GM18519 (cell line): ENCODE results near the gene HABP2.

Source experiments
- ATAC-seq: cut with Tn5 transposase; IDR thresholded peaks from one replicate; pipeline ENCODE4 v1.9.1; 2021; ENCODE audit warnings: mild to moderate bottlenecking, moderate library complexity; ENCODE audit not compliant: unreplicated experiment, low FRiP score

HABP2 gene

DNA sequence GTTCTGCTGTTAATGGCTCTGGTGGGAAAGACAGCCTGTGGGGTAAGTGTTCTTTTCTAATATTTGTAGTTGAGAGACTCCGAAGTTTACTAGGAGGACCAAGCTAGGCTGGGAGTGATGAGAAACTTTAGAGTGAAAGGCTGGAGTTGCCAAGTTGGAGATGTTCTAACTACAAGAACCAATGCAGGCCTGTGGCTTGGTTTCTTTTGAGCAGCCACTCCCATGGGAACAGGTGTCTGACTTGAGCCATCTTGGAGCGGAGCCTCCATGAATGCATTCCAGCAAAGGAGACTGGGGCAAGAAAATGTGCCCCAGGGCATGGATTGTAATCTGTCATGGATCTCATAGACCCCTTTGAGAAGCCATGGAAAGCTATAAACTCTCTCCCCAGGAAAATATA is 296 bp downstream of the HABP2 start:
- ATAC-seq = no peak

DNA sequence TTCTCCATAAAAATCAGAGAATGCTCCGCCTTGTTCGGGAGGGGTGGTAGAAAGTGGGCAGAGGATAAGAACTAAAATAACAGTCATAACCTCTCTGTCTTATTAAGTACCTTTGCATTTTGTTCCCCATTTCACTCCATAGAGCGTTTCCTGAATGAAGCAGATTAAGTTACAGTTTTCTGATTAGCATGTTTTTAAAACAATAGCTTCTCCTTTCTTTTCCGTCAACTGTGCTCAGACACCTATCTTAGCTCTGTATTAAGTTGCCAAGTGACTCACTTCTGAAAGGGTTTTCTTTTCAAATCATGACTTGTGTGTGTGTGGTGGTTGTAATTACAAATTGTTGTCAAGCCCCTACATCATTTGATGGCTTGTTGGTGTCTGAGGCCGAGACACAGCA is 1.4 kb downstream of the HABP2 start:
- no peak for ATAC-seq

DNA sequence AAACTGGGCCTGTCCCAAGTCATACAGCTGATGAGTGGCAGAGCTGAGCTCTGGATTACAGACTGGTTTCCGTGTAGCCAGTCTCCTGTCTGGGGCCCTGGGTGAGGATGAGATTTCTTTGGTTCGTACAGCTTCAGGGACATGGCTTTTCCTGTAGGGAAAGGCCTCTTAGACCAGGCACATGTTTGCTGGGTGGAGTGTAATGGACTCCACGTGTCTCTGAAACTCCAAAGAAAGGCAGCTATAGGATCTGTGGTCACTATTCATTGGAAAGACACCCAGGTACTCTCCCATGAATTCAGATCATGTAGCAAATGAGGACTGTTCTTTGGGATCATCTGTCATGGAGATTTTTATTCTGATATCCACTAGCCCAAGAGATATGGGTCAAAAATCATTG is 2.4 kb downstream of the HABP2 start:
- no peak for ATAC-seq

DNA sequence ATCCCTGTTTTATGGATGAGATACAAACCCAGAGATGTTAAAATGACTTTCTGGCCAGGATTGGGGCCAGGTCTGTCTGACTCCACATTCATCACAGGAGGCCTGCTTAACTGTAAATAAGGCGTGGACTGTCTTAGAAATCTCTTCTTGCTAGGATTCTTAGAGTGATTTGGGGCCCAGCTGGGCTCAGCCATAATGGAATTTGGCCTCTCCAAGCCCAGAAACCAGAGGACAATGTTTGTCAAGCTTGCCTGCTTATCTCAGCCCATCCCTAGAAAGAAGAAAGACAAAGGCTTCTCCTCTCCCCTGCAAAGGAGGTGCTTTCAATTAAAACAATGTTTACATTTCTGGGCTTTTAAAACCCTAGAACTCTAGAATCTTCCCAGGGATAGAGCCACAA is 2.9 kb downstream of the HABP2 start:
- ATAC-seq = no peak

DNA sequence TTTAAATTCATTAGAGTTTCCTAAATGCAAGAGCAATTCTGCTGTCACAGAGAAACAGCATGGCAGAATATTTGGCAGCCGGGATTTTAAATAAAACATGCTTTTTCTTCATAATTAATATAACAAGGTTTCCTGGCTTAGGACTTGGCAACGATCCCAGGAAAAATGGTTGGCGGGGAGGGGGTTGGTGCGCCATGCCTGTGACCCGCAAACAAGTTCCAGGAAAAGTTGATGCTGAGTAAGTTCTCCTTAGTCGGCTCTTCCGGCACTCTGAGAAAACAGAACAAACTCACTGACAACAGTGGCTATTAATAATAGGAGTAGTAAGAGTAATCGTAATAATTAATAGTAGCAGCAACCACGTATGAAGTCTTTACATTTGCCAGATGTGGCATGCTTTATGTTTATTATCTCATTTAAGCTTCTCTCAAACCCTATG is 4.6 kb downstream of the HABP2 start:
- no peak for ATAC-seq

DNA sequence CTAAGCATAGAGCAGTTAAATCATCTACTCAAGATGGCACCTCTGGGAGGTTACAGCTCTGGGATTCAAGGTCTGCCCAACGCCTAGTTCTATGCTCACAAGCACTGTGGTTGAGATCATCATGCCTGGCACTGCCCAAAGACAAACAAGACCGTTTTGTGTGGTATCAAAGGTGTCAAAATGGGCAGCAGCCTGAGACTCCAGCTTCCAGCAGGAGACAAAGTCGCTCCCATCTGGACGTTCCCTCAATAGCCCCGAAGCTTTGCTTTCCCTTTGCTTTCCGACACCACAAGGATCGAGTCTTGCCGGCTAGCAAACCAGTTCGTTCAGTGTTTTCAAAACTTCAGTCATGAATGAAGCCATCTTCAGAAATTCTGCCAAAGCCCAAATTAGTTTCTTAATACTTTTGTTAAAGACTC is 5.1 kb downstream of the HABP2 start:
- no peak for ATAC-seq

DNA sequence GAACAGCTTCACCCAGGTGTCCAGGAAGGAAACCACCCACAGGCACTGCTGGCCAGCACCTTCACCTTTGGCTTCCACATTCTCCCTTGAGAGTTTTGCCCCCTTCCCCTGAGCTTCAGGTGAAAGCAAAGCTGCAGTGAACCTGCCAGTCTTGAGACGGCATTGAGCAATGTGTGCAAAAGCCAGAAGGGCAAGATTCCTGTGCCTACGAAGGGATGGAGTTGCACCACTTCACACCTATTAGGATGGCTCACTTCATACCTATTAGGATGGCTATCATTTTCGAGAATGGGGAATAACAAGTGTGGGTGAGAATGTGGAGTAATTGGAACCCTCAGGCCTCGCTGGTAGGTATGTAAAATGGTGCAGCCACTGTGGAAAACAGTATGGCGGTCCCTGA is 7.2 kb downstream of the HABP2 start:
- no peak for ATAC-seq

DNA sequence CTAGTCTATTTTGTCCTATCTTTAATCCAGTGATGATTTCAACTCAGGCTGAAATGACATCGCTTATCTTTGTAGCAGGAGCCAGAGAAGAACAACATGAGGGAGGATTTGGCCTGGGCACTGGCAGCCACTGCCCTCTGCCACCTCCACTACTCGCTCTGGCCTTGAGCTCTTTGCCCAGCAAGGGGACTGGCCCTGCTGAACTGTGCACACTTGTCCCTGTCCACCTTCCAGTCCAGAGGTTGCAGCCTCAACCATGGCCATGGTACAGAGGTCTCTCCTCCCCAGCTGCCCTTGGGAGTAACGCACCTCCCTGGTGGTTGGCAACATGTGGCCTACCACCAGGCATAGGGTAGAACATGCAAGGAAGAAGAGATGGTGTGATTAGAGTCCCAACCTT is 8.4 kb downstream of the HABP2 start:
- ATAC-seq = no peak

DNA sequence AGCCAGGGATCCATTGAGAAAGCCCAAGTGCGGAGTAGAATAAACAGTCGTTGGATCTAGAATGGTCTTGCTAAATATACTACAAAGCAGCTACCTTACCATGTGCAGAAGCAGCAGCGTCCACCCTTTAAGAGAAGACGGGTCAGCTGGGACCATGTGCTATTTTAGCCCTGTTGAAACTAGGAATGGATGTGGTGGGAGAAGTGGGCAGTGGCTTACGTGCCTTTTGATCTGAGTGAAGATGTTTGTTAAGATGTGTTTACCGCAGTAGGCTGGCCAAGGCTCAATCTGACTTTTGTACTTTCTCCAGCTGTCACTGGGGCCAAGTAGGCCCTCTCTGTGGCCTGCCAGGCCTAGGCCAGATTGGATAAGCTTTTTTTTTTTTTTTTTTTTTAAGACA is 9.2 kb downstream of the HABP2 start:
- ATAC-seq = no peak

DNA sequence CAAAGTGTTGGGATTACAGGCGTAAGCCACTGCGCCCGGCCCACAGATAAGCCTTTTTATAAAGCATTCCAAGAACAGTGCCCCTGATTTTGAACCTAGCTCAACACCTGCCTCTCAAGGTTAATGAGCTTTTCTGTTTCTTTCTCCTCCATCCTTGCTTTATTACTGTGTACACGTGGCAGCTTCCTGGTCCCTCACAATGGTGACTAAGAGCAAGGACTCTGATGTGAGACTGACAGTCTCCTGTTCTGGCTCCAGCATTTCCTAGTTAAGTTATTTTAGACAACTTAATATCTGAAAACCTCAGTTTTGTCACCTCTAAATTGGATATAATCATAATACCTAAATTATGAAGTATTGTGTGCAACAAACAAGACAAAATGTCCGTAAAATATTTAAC is 9.9 kb downstream of the HABP2 start:
- no peak for ATAC-seq

DNA sequence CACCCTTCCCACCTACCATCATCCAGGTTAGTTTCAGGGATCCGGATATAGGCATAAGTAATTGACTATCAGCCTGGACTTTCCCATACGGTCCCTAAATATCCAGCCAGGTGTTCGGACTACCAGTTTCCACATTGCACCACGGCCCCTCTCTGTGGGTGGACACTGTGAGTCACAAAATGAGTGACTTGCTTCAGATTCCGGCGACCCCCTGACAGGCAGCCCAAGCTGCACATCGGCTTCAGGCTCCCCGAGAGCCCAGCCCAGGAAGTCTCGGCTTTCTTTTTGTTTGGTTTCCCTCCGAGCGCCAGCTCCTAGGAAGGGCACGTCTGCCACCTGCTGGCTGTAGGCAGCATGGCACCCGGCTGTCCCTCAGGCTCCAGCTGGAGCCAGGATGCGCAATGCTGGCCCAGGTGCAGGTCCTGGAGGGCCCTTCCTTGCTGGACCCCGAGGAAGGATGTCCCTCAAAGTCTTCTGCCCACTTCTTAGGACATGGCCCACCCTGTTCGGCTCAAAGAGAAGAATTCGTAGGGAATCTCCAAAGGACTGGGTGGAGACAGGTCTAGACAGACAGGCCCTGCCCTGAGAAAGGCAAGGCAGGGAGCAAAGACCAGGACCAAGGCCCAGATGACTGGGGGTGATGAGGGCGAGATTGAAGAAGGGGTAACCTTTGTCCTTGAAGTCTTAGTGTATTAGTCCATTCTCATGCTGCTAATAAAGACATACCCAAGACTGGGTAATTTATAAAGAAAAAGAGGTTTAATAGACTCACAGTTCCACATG is 10.6 kb downstream of the HABP2 start:
- peak; percentile 85 for ATAC-seq

DNA sequence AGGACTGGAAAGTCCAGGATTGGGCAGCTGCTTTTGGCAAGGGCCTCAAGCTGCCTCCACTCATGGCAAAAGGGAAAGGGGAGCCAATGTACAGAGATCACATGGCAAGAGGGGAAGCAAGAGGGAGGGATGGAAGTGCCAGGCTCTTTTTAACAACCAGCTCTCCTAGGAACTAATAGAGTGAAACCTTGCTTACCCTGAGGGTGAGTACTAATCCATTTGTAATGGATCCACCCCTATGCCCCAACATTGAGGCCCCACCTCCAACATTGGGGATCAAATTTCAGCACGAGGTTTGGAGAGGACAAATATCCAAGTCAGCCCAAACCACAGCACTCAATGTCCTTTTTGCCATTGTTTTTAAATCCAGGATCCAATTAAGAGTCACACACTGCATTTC is 12.5 kb downstream of the HABP2 start:
- ATAC-seq = no peak

DNA sequence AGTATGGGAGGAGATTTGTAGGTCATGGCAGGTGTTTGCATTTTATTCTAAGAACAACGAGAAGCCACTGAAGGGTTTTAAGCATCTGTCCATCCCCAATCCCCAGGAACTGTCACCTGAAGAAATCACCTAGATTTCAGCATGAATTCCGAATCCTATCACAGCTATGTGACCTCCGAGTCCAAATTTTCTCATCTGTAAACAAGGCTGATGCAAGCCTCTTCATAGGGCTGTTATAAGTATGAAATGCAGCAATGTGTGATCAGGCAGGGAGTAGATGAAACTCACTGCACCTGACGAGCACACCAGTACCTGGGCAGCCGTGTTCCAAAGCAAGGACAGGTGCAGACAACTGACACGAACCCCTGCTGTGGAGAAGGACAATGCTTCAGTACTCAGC is 14.0 kb downstream of the HABP2 start:
- no peak for ATAC-seq

DNA sequence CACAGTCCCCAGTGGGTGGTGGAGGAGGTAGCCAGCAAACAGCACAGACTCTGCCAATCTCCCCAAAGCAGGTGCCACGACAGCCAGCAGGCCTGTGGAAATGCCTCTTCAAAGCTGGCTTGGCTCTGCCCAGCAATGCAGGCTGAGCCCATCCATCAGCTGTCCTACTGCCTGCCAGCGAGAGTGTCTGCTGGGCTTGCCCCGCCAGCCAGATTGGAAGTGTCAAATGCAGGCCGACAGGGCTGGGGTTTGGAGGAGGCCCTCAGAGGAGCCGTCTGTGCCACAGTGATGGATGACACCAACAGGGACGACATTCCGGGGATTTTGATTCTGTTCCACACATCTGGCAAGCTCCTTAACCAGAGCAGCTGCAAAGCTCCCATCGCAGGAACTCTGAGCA is 16.7 kb downstream of the HABP2 start:
- ATAC-seq = no peak

DNA sequence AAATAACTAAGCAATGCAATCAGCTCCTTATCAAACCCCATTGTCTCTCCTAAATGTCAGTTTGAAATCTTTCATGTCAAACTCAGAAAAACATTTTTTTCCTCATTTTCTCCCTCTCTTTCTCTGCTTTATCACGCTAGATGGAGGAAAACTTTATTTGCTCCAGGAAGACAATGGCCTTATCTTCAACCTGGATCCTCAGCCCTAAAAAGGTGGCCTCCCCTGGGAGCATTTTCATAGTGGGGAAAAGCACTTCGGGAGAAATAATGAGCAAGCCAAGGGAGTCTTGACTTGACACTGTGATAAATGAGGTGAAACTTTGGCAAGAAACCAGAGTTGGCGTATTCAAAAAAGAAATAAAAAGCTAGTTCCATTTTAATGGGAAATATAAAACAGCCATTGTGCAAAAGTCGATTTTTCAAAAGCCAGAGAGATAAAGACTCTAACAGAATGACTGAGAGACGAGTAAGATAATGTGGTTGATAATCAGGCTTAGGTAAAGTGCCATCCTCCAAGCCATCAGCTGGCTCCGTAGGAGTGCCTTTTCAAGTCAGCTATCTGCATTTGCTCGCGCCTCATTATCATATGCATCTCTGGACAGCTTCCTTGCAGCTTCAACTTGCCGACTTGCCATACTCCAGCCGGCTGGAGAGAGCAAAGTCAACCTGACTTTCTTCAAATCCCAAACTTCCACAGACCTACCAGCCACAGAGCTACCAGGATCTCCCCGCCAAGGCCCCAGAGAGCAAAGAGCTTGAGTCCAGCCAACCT is 19.9 kb downstream of the HABP2 start:
- no peak for ATAC-seq

DNA sequence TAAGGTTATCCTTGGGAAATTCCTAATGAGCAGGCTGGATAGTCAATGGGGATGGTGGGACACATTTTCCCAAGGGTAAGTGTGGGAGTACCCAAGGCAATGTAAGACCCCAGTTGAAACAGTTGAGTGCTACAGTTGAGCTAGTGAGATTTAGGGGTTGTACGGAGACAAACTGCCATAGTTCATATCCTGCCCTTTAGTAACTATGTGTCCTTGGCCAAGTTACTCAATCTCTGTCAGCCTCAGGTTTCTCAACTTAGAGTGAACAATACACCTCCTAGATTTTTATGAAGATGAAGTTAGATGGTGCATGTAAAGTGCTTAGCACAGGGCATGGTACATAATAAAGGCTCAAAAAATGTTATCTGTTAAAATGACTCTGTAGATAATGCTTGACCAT is 20.5 kb downstream of the HABP2 start:
- ATAC-seq = no peak

DNA sequence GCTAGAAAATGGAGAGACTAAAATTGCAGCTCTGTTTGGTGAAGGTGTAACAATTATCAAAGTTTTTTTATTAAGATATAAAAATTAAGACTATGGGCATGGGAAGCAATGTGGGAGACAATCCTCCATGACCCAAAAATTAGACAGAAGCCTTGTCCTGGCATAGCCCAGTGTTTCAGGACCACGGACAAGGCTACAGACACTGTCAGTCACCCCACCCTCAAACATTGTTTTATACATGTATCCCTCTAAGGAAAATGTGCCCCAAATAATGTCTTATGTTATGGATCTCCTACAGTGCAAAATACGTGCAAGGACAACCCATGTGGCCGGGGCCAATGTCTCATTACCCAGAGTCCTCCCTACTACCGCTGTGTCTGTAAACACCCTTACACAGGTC is 24.0 kb downstream of the HABP2 start:
- ATAC-seq = no peak

DNA sequence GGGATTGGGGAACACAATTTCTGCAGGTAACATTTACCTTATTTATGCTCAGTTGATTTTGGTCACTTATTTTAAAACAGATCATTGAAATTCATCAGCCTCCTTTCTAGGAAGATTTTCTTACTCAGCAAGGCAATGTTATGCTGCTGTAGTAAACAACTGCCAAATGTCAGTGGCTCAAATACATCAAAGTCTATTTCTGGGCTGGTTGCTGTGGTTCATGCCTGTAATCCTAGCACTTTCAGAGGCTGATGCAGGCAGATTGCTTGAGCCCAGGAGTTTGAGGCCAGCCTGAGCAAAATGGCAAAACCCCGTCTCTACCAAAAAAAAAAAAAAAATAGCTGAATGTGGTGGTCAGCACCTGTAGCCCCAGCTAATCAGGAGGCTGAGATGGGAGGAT is 25.9 kb downstream of the HABP2 start:
- ATAC-seq = no peak

DNA sequence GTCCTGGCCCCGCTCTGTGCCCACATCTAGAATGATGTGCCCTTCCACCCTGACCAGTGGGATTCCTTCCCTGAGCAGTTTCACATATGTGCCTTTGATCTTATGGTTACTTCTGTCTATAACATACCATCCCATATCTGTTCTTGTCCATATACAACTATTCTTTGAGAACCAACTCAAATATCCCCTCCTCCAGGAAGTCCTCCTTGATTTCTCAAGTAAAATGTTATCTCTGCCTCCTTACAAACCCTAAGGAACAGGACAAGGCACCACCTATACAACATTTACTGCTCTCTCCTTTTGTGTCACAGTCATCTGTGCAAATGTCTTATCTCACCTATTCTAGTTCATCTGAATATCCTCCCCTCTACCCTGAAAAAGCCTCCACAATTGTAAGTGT is 28.2 kb downstream of the HABP2 start:
- ATAC-seq = no peak

DNA sequence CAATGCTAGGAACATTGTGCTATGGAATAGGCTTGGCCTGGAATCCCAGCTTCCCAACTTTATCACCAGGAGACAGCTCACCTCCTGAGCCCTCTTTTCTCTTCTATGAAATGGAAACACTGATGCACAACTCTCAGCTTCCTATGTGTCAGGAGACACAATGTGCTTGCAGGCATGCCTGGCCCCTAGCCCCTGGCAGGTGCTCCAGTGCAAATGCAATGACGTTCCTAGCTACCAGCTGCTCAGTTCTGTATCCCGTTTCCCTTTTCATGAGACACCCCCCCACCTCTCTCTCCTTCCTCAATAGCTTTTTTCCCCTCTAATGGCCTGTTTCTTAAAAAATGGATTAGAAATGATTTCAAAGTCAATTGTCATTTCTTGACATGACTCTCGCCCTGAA is 30.7 kb downstream of the HABP2 start:
- no peak for ATAC-seq

DNA sequence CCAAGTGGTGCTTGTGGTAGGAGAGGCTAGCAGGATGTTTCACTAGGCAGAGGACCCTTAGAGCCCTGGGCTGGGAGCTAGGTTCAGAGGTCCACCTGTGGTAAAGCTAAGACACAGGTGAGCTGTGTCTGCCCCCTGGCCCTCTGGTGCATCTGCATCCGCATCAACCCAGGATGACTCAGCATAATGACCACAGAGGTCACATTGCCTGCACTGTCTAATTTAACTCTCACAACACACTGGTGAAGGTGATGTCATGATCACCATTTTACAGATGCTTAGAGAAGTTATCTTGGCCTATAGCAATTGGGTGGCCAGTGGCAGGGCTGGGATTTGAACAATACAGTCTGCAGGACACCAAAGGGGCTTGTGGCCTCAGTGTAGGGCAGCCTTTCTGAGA is 33.1 kb downstream of the HABP2 start:
- ATAC-seq = no peak

DNA sequence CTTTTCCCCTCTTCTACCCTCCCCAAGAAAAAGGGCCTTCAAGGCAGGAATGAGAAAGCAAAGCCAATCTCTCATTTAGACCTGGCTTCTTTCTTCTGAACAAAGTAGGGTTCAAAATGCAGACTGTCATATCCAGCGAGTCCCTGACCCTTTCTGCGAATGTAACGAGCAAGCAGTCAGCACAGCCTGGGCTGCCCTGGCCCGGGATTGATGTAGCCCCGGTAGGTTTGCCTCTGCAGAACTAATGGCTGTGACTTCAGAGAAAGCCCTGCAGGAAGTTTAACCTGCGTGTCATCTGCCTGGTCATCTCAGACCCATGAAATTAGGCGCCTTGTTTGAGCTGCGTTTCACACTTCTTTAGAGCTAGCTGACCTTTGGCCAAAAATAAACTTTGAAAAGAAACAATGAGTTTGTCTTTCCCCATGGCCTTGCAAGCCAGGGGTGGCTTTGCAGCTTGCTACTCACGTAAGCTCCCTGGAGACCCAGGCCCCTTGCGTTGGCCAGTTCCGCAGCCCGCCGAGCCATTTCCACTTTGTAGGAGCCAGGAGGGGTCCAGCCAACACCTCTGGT is 36.4 kb downstream of the HABP2 start:
- no peak for ATAC-seq
